GM23248 (cell line): ENCODE results near the gene TMCC2. TPM values are rescaled to one million over a fixed set of nuclear protein-coding genes. Genes with fewer than 3 reads are reported as not detected.
A peak's percentile ranks its signal among the peaks of the same experiment; 100 is the strongest.

Experiments used
- DNase-seq: peaks from one replicate; pipeline ENCODE4 v3.0.0-alpha.2; 2015
- H2AFZ ChIP-seq: fragments of 200-600 bp; sonication (generic); 2 replicates; pipeline ENCODE4 v1.6.1; 2016; ENCODE audit warnings: antibody characterized with exemption
- H3F3A ChIP-seq: fragments of 200-600 bp; sonication (generic); 2 replicates; pipeline ENCODE4 v1.6.1; 2016; ENCODE audit warnings: mild to moderate bottlenecking, antibody characterized with exemption, mixed run types; ENCODE audit not compliant: insufficient read depth
- H3K27ac ChIP-seq: fragments of 200-600 bp; sonication (generic); 2 replicates; pipeline ENCODE4 v1.5.1; 2016; ENCODE audit warnings: mild to moderate bottlenecking
- H3K27me3 ChIP-seq: fragments of 200-600 bp; sonication (generic); replicated peaks from 2 replicates; pipeline ENCODE4 v1.6.1; 2016; ENCODE audit warnings: mild to moderate bottlenecking; ENCODE audit not compliant: insufficient read depth
- H3K36me3 ChIP-seq: fragments of 200-600 bp; sonication (generic); 2 replicates; pipeline ENCODE4 v1.6.1; 2016; ENCODE audit warnings: low read depth, mild to moderate bottlenecking
- H3K4me1 ChIP-seq: fragments of 200-600 bp; sonication (generic); 2 replicates; pipeline ENCODE4 v1.6.1; 2016; ENCODE audit warnings: mild to moderate bottlenecking; ENCODE audit not compliant: insufficient read depth
- H3K4me2 ChIP-seq: fragments of 200-600 bp; sonication (generic); one replicate; pipeline ENCODE4 v1.6.1; 2016; ENCODE audit warnings: mild to moderate bottlenecking; ENCODE audit not compliant: unreplicated experiment
- H3K4me3 ChIP-seq: fragments of 200-600 bp; sonication (generic); 2 replicates; pipeline ENCODE4 v1.5.1; 2016; ENCODE audit warnings: mild to moderate bottlenecking
- H3K79me2 ChIP-seq: fragments of 200-600 bp; sonication (generic); 2 replicates; pipeline ENCODE4 v1.6.1; 2016; ENCODE audit warnings: mild to moderate bottlenecking; ENCODE audit not compliant: insufficient read depth
- H3K9ac ChIP-seq: fragments of 200-600 bp; sonication (generic); 2 replicates; pipeline ENCODE4 v1.6.1; 2016; ENCODE audit warnings: mild to moderate bottlenecking
- H3K9me2 ChIP-seq: fragments of 200-600 bp; sonication (generic); 2 replicates; pipeline ENCODE4 v1.6.1; 2016; ENCODE audit warnings: mixed run types, mild to moderate bottlenecking, moderate library complexity; ENCODE audit not compliant: insufficient read depth
- H3K9me3 ChIP-seq: fragments of 200-600 bp; sonication (generic); one replicate; pipeline ENCODE4 v1.6.1; 2017; ENCODE audit warnings: low read depth
- H4K20me1 ChIP-seq: fragments of 200-600 bp; sonication (generic); 2 replicates; pipeline ENCODE4 v1.6.0; 2016; ENCODE audit not compliant: insufficient read depth
- EZH2 ChIP-seq: fragments of 200-600 bp; sonication (generic); IDR thresholded peaks from 2 replicates; pipeline ENCODE4 v1.6.1; 2018; ENCODE audit warnings: antibody characterized with exemption, mild to moderate bottlenecking; ENCODE audit not compliant: insufficient read depth, poor library complexity, severe bottlenecking
- EZH2phosphoT487 ChIP-seq: fragments of 200-600 bp; sonication (generic); IDR thresholded peaks from 2 replicates; pipeline ENCODE4 v1.6.1; 2018; ENCODE audit warnings: antibody characterized with exemption, moderate library complexity, mild to moderate bottlenecking, low read depth; ENCODE audit not compliant: insufficient read depth
- WGBS, 2 experiments: methylation state at CpG; one replicate each; pipeline ENCODE4 v1.1.6; 2015 to 2017; ENCODE audit warnings: low lambda C conversion rate in 2 of 2, low coverage in 1 of 2; ENCODE audit errors: missing lambda C conversion rate in 2 of 2; 5-methylcytosine and 5-hydroxymethylcytosine counted together
- in situ Hi-C: fragments of 300-500 bp; cut with MboI; formaldehyde crosslinking; loops from 2 replicates; pipeline ENCODE4 v1.15.0; 2020
- polyA plus RNA-seq: library from polyadenylated mRNA; unstranded; fragments of >200 nt; fragmentation: Nextera tagmentation; extraction: Ambion mirVana; gene quantifications from 2 replicates; pipeline ENCODE4 v1.2.1, GENCODE V29; 2016
- total RNA-seq: library from RNA; depleted of rRNA; stranded (reverse); fragments of >200 nt; shearing (Covaris generic); gene quantifications from 2 replicates; pipeline ENCODE4 v1.2.3, GENCODE V29; 2014

The TMCC2 gene
- total and polyA plus RNA-seq, 2 experiments from 2014 or later, result 0.39 to 1.7 TPM

DNA sequence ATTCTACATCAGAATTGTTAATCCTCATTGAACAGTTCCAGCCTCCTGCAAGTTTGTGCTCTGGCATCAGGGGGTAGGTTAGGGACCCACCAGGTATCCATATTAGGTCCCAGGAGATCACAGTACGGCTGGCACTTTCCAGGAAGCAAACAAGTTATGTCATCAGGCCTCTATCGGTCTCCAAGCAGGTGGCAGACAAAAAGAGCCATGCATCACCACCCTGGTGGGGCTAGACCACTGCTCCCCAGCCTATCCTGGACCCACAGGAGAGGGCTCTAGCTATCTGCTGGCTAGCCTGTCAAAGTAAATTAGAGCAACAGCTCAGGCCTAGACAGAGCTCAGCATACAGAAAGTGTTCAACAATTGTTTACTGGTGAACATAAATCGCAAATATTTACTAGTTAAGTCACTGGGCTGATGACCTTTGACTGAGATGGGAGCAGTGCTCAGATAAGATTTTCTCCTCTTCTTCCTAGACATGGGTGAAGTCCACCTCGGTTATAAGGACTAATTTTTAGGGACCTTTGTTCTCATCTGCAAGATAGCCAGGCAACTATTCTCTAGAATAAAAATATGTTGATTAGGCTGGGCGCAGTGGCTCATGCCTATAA is 87.4 kb downstream of the TMCC2 start:
- peaks cover 14% of the 10 kb centered on the region for H3K4me1 ChIP-seq
- peaks cover 4% of the 10 kb centered on the region for H3K36me3 ChIP-seq
- H3K9me3 ChIP-seq, result no peaks in the 10 kb centered on the region
- H3F3A ChIP-seq, result peaks cover 10% of the 10 kb centered on the region; the same call in 1 of the 2 replicates
- DNase-seq, result no peak
- H2AFZ ChIP-seq, result no peak overlapping the region
- peaks cover 98% of the 10 kb centered on the region for H3K79me2 ChIP-seq
- H3K27me3 ChIP-seq, result no peaks in the 10 kb centered on the region
- H3K27ac ChIP-seq, result no peak overlapping the region
- no peaks in the 10 kb centered on the region for H4K20me1 ChIP-seq
- TF ChIP-seq EZH2phosphoT487 (no peak), EZH2 (no peak)
- H3K4me3 ChIP-seq, result no peak overlapping the region
- in situ Hi-C loops, result no loop called here
- no peak overlapping the region for H3K9ac ChIP-seq
- 92 to 93% methylated on average over 5 of the region's 5 CpGs for WGBS, 2 experiments
- H3K9me2 ChIP-seq, result no peaks in the 10 kb centered on the region
- H3K4me2 ChIP-seq, result no peak overlapping the region

DNA sequence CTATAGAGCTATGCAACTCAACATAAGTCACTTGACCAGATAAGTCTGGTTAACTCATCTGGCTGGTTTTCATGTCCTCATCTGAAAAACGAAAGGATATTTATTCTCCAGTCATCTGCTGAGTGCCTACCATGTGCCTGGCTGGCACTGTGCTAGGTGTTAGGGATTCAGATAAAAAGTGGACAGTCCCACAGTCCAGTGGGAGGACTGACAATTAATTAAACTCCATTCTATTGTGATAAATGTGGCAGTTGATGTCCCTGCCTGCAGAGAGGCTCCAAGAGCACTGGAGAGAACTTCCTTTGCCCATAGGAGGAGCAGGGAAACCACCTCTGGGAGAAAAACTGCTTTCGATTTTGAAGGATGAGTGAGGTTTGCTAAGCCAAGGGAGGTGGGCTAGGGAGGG is 88.4 kb downstream of the TMCC2 start:
- Histone ChIP-seq H3K9me3 (no peaks in the 10 kb centered on the region), H3K79me2 (peaks cover 100% of the 10 kb centered on the region), H2AFZ (no peak overlapping the region), H3K4me3 (no peak overlapping the region), H4K20me1 (no peaks in the 10 kb centered on the region), H3K9ac (no peak overlapping the region), H3K36me3 (no peaks in the 10 kb centered on the region), H3K27me3 (no peaks in the 10 kb centered on the region), H3K4me2 (no peak overlapping the region), H3K27ac (no peak overlapping the region), H3K4me1 (peaks cover 17% of the 10 kb centered on the region), H3F3A (peaks cover 10% of the 10 kb centered on the region; the same call in 1 of the 2 replicates), H3K9me2 (no peaks in the 10 kb centered on the region)
- WGBS, 2 experiments, result 60 to 77% methylated on average over 2 of the region's 2 CpGs
- DNase-seq, result no peak
- TF ChIP-seq EZH2phosphoT487 (no peak), EZH2 (no peak)
- in situ Hi-C loops, result no loop called here

DNA sequence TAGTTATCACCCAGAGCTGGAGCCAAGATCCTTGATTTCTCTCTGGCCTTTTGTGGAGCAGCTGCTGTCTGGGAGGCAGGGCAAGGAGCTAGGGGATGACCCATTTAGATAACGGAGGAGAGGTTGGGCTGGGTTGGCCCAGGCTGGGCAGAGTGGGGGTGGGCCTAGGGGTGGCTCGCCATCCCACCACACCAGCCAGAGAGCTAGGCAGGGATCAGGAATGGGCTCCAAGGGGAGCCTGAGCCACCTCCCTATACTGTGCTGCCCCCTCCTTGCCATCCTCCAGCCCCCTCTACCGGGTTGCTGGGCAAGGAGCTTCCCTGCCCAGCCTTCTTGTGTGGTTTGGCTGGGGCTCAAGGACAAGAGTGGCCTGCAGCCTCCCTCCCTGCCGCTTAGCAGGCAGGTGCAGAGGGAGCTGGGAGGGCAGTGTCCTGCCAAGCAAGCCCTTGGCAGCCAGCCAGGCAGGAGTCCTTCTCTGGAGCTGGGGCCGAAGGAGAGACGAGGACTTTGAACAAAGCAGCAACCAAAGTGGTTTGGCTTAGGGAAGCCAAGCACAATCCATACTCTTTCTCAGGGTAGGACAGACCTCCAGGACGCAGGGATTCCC is 89.7 kb downstream of the TMCC2 start:
- Histone ChIP-seq H3K9ac (no peak overlapping the region), H3K4me2 (no peak overlapping the region), H3K27me3 (no peaks in the 10 kb centered on the region), H3K27ac (no peak overlapping the region), H3K79me2 (peaks cover 90% of the 10 kb centered on the region), H3K4me3 (no peak overlapping the region), H3K36me3 (no peaks in the 10 kb centered on the region), H3K4me1 (peaks cover 17% of the 10 kb centered on the region), H3K9me2 (no peaks in the 10 kb centered on the region), H2AFZ (no peak overlapping the region), H4K20me1 (no peaks in the 10 kb centered on the region), H3F3A (peaks cover 10% of the 10 kb centered on the region; the same call in 1 of the 2 replicates), H3K9me3 (no peaks in the 10 kb centered on the region)
- WGBS, 2 experiments, result 71 to 77% methylated on average over 7 of the region's 7 CpGs
- TF ChIP-seq EZH2phosphoT487, result no peak
- TF ChIP-seq EZH2, result no peak
- no peak for DNase-seq
- in situ Hi-C loops, result no loop called here

DNA sequence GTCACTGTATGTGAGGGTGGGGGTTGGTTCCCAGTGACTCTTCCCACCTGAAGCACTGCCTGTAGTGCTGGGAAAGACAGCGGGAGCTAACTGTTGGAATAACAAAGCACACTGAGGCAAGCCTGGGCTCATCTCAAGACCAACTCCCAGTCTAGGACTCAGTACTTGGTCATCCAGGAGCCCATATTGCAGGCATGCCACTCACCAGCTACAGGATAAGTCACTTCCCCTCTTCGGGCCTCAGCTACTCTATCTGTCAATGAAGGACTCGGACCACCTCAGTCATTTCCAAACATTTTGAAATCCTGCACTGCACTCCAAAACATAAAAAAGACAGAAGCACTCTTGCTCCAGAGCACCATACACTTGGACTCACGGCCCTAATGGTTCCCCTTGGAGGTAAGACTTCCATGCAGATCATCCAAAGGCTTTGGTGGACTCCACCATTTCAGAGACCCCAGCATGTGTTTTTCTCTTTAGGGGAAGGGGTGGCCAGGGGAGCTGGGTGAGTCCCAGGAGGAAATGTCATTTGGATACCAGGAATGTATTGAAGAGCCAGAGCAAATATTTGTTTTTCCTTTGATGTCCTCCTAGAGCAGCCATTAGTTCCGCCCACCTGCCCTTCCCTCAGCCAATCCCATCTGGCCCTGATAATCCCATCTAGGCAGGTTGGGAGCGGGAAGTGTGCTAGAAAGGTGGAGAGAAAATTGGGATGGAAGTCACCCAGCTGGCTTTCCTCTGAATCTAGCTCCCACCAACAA is 90.7 kb downstream of the TMCC2 start:
- Histone ChIP-seq H3K4me2 (peak overlapping the region; percentile 78), H4K20me1 (no peaks in the 10 kb centered on the region), H3K9ac (no peak overlapping the region), H3K9me2 (no peaks in the 10 kb centered on the region), H2AFZ (no peak overlapping the region), H3K4me1 (peaks cover 17% of the 10 kb centered on the region), H3K4me3 (peak overlapping the region; percentile 88; the same call in 1 of the 2 replicates), H3K27me3 (no peaks in the 10 kb centered on the region), H3K9me3 (no peaks in the 10 kb centered on the region), H3K79me2 (peaks cover 80% of the 10 kb centered on the region), H3K27ac (no peak overlapping the region), H3F3A (peaks cover 10% of the 10 kb centered on the region; the same call in 1 of the 2 replicates), H3K36me3 (no peaks in the 10 kb centered on the region)
- TF ChIP-seq EZH2 (no peak), EZH2phosphoT487 (no peak)
- 83 to 85% methylated on average over 6 of the region's 6 CpGs for WGBS, 2 experiments
- in situ Hi-C loops, result no loop called here
- DNase-seq, result no peak
